OCI-M2 (cell line): ENCODE data around the gene RSPH1.

Source experiments
- DNase-seq: peaks from one replicate; lab custom pipeline; 2025; ENCODE audit not compliant: unreplicated experiment; lab: John Stamatoyannopoulos, UW

RSPH1 gene

DNA sequence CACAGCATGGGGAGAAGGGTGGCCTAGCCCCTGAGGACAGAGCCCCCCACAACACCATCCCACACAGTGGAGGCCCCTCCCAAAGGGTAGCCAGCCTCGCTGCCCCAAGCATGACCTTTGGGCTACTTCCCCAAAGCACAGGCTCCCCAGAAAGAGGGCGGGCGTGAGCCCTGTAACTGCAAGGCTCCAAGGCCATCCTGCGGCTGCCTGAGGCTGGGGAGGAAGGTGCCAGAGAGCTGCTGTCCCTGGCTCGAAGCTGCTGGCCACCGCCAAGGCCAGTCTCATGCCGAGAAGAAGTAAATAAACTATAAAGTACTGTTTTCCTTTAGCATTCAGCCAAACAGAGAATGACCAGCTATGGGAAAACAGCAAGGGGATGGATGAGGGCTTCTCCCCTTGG lies 64.8 kb downstream of the RSPH1 start:
- DNase-seq, result no peak

GRCh38 chr21:42430521-42430920 lies 65.5 kb downstream of the RSPH1 start:
- DNase-seq, result no peak

- no peak for DNase-seq
Observed at GRCh38 chr21:42429856-42430255, 66.2 kb downstream of the RSPH1 start.

DNA sequence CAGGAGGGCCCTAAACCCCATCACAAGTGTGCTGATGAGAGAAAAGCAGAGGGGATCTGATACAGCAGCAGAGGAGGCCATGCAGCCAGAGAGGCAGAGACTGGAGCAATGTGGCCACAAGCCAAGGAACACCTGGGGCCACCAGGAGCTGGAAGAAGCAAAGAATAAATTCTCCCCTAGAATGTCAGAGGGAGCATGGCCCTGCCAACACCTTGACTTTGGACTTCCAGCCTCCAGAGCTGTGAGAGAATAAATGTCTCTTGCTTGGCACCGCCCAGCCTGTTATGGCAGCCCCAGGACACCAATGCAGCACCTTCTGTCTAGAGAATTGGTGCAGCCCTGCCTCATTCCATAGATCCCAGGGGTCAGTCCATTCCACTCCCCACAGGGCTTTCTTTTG lies 67.0 kb downstream of the RSPH1 start:
- no peak for DNase-seq

- DNase-seq, result no peak
Observed at GRCh38 chr21:42427809-42428419, 68.1 kb downstream of the RSPH1 start.

- DNase-seq, result no peak
Observed at GRCh38 chr21:42426876-42427480, 69.0 kb downstream of the RSPH1 start.

GRCh38 chr21:42426424-42426823 lies 69.6 kb downstream of the RSPH1 start:
- DNase-seq, result no peak

DNA sequence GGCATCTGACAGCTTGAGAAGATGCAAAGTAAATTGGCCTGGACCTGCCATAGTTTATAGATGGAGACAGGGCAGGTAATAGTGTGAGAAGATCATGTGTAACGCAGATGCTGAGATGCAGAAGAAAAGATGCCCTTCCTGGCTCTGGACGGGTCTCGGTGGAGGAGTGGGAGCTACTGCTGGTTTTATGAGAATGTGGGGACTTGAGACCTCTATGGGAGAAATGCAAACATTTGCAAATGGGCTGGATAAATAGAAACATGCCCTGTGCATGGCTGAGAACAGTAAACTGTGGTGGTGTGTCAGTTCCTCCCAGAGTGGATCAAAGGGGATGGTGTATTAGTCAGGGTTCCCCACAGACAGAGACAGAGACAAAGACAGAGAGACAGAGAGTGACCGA lies 70.4 kb downstream of the RSPH1 start:
- DNase-seq, result no peak

- no peak for DNase-seq
Observed at GRCh38 chr21:42424914-42425541, 71.0 kb downstream of the RSPH1 start.

GRCh38 chr21:42423685-42424084 lies 72.3 kb downstream of the RSPH1 start:
- DNase-seq, result no peak

DNA sequence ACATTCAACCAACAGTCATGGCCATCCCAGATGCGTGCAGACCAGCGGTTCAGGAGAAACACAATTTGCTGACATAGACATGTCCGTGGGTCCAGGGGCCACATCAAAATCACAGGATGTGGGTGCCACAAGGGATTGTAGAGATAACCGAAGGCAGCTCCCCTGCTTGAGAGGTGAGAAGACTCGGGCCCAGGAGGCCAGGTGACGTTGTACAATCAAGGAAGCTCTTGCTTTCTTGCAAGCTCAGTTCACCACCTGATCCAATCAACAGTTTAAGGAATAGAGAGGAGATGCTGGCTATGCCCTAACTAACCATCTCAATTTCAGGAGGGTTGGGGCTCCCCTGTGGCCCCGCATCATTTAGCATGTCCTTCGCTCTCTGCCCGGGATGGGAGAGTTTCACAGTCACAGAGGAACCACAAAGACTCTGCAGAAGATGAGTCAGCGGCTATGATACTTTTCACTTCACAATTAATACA lies 72.8 kb downstream of the RSPH1 start:
- no peak for DNase-seq
